HEK293 (cell line): Measurements from ENCODE around the gene CFAP99.

Experiments used
- CTCF ChIA-PET: fragments of 350-600 bp; formaldehyde crosslinking; extraction: SDS; loops from one replicate; lab custom pipeline; 2021; ENCODE audit warnings: antibody characterized with exemption; lab: Yijun Ruan, JAX
- POLR2A ChIA-PET: fragments of 300-600 bp; formaldehyde crosslinking; extraction: SDS; loops from one replicate; lab custom pipeline; 2020; ENCODE audit warnings: antibody characterized with exemption, inconsistent platforms; lab: Yijun Ruan, JAX
- H3K27ac ChIP-seq: fragments of 200-500 bp; sonication (Bioruptor generic); 2 replicates; pipeline ENCODE4 v1.5.1; 2014; ENCODE audit warnings: low read depth, low read length, control low read depth, inconsistent platforms; ENCODE audit errors: extremely low read depth
- H3K36me3 ChIP-seq, 2 experiments: fragments of 200-500 bp in 1 of 2; sonication (Bioruptor generic) in 1 of 2; 1 replicate in 1 of 2; 2 replicates in 1 of 2; pipeline ENCODE4 v1.5.1; 2014 to 2017; ENCODE audit warnings: inconsistent platforms in 2 of 2, low read length in 2 of 2; ENCODE audit not compliant: control insufficient read depth in 2 of 2, insufficient read depth in 1 of 2
- H3K4me1 ChIP-seq: fragments of 200-500 bp; sonication (Bioruptor generic); 2 replicates; pipeline ENCODE4 v1.5.1; 2014; ENCODE audit warnings: mild to moderate bottlenecking, low read length, inconsistent platforms; ENCODE audit not compliant: control insufficient read depth, insufficient read depth
- H3K4me3 ChIP-seq: 2 replicates; pipeline ENCODE4 v1.5.1; 2011; ENCODE audit warnings: low read depth, mild to moderate bottlenecking, control low read depth, low read length, moderate library complexity
- H3K9me3 ChIP-seq: fragments of 200-500 bp; sonication (Bioruptor generic); 2 replicates; pipeline ENCODE4 v1.5.1; 2014; ENCODE audit warnings: low read depth, low read length, inconsistent platforms; ENCODE audit not compliant: control insufficient read depth, insufficient read depth
- GLI4 ChIP-seq: fragments of 450-650 bp; formaldehyde crosslinking; IDR thresholded peaks from 2 replicates; pipeline ENCODE4 v1.5.1; 2016; ENCODE audit warnings: missing biosample characterization, missing genetic modification characterization
- KLF9 ChIP-seq: fragments of 450-650 bp; formaldehyde crosslinking; IDR thresholded peaks from 2 replicates; pipeline ENCODE4 v1.5.1; 2016; ENCODE audit warnings: missing biosample characterization, missing genetic modification characterization, low read depth
- OSR2 ChIP-seq: fragments of 450-650 bp; formaldehyde crosslinking; IDR thresholded peaks from 2 replicates; pipeline ENCODE4 v1.5.1; 2016; ENCODE audit warnings: missing biosample characterization, missing genetic modification characterization
- SALL2 ChIP-seq: fragments of 450-650 bp; formaldehyde crosslinking; IDR thresholded peaks from 2 replicates; pipeline ENCODE4 v1.5.0; 2017; ENCODE audit warnings: missing biosample characterization, mild to moderate bottlenecking, missing genetic modification characterization, borderline replicate concordance
- SP7 ChIP-seq: fragments of 450-650 bp; formaldehyde crosslinking; IDR thresholded peaks from 2 replicates; pipeline ENCODE4 v1.5.1; 2016; ENCODE audit warnings: missing biosample characterization, missing genetic modification characterization
- WT1 ChIP-seq: fragments of 450-650 bp; formaldehyde crosslinking; IDR thresholded peaks from 2 replicates; pipeline ENCODE4 v1.5.1; 2016; ENCODE audit warnings: missing biosample characterization, missing genetic modification characterization
- ZBTB7A ChIP-seq: fragments of 450-650 bp; formaldehyde crosslinking; IDR thresholded peaks from 2 replicates; pipeline ENCODE4 v1.5.1; 2016; ENCODE audit warnings: low read depth, missing biosample characterization, missing genetic modification characterization
- ZFHX2 ChIP-seq: fragments of 450-650 bp; formaldehyde crosslinking; conservative IDR thresholded peaks from 2 replicates; pipeline ENCODE4 v1.5.1; 2016; ENCODE audit warnings: missing biosample characterization, missing genetic modification characterization
- ZFP3 ChIP-seq: fragments of 450-650 bp; formaldehyde crosslinking; IDR thresholded peaks from 2 replicates; pipeline ENCODE4 v1.5.1; 2016; ENCODE audit warnings: low read depth, missing biosample characterization, missing genetic modification characterization
- ZNF146 ChIP-seq: fragments of 450-650 bp; formaldehyde crosslinking; IDR thresholded peaks from 2 replicates; pipeline ENCODE4 v1.5.1; 2016; ENCODE audit warnings: missing biosample characterization, missing genetic modification characterization
- ZNF335 ChIP-seq: fragments of 450-650 bp; formaldehyde crosslinking; conservative IDR thresholded peaks from 2 replicates; pipeline ENCODE4 v1.5.1; 2016; ENCODE audit warnings: missing biosample characterization, missing genetic modification characterization
- ZNF404 ChIP-seq: fragments of 450-650 bp; formaldehyde crosslinking; IDR thresholded peaks from 2 replicates; pipeline ENCODE4 v1.5.1; 2017; ENCODE audit warnings: missing biosample characterization, missing genetic modification characterization
- ZNF548 ChIP-seq: fragments of 450-650 bp; formaldehyde crosslinking; IDR thresholded peaks from 2 replicates; pipeline ENCODE4 v1.5.1; 2016; ENCODE audit warnings: missing biosample characterization, missing genetic modification characterization
- ZNF558 ChIP-seq: fragments of 450-650 bp; formaldehyde crosslinking; IDR thresholded peaks from 2 replicates; pipeline ENCODE4 v1.5.1; 2016; ENCODE audit warnings: missing biosample characterization, missing genetic modification characterization
- ZNF677 ChIP-seq: fragments of 450-650 bp; IDR thresholded peaks from 2 replicates; pipeline ENCODE4 v1.5.0; 2018; ENCODE audit warnings: missing biosample characterization, mild to moderate bottlenecking, missing genetic modification characterization, moderate library complexity
- TF ChIP-seq, protein P1 (sequence below): fragments of 450-650 bp; formaldehyde crosslinking; IDR thresholded peaks from 2 replicates; pipeline ENCODE4 v1.5.1; 2017; ENCODE audit warnings: missing biosample characterization, missing genetic modification characterization
- TF ChIP-seq, protein P2 (sequence below): fragments of 450-650 bp; formaldehyde crosslinking; IDR thresholded peaks from 2 replicates; pipeline ENCODE4 v1.5.1; 2017; ENCODE audit warnings: missing biosample characterization, missing genetic modification characterization
- TF ChIP-seq, protein P3 (sequence below): fragments of 450-650 bp; formaldehyde crosslinking; conservative IDR thresholded peaks from 2 replicates; pipeline ENCODE4 v1.5.1; 2016; ENCODE audit warnings: low read depth, missing biosample characterization, missing genetic modification characterization
- TF ChIP-seq, protein P4 (sequence below): fragments of 450-650 bp; formaldehyde crosslinking; IDR thresholded peaks from 2 replicates; pipeline ENCODE4 v1.5.1; 2016; ENCODE audit warnings: missing biosample characterization, missing genetic modification characterization
- TF ChIP-seq, protein P5 (sequence below): fragments of 450-650 bp; formaldehyde crosslinking; IDR thresholded peaks from 2 replicates; pipeline ENCODE4 v1.5.1; 2017; ENCODE audit warnings: missing biosample characterization, missing genetic modification characterization
- TF ChIP-seq, protein P6 (sequence below): fragments of 450-650 bp; formaldehyde crosslinking; IDR thresholded peaks from 2 replicates; pipeline ENCODE4 v1.5.1; 2016; ENCODE audit warnings: missing biosample characterization, missing genetic modification characterization

CFAP99 gene

DNA sequence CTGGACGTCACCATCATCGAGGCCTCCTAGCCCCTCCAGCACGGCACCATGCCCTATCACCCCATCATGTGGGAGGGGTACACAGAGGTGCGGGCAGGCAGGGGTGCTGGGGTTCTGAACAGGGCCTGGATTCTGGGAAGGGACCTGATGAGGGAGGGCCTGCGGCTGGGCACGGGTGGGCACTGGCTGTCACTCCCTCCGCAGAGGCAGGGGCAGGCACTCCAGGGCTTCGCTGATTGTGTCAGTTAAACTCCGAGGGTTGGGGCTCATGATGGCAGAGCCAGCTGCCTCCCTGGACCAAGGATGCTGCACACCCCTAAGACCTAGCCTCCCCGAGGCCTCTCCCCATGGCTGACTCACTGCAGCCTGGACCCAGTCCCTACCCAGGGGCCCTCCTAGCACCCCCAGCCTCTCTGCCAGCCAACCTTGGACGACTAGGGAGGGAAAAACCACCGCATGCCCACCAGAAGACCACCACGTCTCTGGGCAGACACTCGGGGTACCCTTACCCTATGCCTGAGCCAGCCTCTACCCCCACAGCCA, 46.2 kb upstream of the CFAP99 start (continued):
- TF ChIP-seq, protein P1, sequence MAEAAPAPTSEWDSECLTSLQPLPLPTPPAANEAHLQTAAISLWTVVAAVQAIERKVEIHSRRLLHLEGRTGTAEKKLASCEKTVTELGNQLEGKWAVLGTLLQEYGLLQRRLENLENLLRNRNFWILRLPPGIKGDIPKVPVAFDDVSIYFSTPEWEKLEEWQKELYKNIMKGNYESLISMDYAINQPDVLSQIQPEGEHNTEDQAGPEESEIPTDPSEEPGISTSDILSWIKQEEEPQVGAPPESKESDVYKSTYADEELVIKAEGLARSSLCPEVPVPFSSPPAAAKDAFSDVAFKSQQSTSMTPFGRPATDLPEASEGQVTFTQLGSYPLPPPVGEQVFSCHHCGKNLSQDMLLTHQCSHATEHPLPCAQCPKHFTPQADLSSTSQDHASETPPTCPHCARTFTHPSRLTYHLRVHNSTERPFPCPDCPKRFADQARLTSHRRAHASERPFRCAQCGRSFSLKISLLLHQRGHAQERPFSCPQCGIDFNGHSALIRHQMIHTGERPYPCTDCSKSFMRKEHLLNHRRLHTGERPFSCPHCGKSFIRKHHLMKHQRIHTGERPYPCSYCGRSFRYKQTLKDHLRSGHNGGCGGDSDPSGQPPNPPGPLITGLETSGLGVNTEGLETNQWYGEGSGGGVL (tag by site-specific recombination) = no peak
- TF ChIP-seq KLF9 = no peak
- TF ChIP-seq, all 188 proteins: peak for 0

DNA sequence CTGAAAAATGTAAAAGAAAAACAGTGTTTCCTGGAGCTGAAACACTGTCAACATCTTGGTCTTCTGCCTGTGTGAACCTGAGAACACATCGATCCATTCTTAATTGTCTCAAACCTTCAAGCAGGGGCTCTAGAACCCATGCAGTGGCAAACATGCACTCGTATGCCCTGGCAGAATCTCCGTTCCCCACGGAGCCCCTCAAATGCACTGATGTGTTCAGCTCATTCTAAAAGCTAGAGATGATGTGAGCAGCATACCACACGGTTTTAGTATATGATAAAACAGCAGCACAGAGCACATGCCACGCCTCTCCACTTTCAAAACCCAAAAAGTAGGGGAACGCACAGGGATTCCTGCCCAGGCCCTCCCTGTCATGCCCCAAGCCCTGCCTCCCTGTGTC, 45.2 kb upstream of the CFAP99 start:
- TF ChIP-seq ZBTB7A (no peak), ZNF404 (tag by site-specific recombination) (no peak), ZFP3 (no peak), ZNF146 (tag by site-specific recombination) (no peak), ZNF558 (tag by site-specific recombination) (no peak), SP7 (no peak), GLI4 (tag by site-specific recombination) (no peak), WT1 (no peak), SALL2 (tag by site-specific recombination) (no peak)
- TF ChIP-seq, protein P2, sequence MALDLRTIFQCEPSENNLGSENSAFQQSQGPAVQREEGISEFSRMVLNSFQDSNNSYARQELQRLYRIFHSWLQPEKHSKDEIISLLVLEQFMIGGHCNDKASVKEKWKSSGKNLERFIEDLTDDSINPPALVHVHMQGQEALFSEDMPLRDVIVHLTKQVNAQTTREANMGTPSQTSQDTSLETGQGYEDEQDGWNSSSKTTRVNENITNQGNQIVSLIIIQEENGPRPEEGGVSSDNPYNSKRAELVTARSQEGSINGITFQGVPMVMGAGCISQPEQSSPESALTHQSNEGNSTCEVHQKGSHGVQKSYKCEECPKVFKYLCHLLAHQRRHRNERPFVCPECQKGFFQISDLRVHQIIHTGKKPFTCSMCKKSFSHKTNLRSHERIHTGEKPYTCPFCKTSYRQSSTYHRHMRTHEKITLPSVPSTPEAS (tag by site-specific recombination) = no peak
- TF ChIP-seq, protein P3, sequence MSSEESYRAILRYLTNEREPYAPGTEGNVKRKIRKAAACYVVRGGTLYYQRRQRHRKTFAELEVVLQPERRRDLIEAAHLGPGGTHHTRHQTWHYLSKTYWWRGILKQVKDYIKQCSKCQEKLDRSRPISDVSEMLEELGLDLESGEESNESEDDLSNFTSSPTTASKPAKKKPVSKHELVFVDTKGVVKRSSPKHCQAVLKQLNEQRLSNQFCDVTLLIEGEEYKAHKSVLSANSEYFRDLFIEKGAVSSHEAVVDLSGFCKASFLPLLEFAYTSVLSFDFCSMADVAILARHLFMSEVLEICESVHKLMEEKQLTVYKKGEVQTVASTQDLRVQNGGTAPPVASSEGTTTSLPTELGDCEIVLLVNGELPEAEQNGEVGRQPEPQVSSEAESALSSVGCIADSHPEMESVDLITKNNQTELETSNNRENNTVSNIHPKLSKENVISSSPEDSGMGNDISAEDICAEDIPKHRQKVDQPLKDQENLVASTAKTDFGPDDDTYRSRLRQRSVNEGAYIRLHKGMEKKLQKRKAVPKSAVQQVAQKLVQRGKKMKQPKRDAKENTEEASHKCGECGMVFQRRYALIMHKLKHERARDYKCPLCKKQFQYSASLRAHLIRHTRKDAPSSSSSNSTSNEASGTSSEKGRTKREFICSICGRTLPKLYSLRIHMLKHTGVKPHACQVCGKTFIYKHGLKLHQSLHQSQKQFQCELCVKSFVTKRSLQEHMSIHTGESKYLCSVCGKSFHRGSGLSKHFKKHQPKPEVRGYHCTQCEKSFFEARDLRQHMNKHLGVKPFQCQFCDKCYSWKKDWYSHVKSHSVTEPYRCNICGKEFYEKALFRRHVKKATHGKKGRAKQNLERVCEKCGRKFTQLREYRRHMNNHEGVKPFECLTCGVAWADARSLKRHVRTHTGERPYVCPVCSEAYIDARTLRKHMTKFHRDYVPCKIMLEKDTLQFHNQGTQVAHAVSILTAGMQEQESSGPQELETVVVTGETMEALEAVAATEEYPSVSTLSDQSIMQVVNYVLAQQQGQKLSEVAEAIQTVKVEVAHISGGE (tag by site-specific recombination) = no peak
- POLR2A ChIA-PET = no interaction called here
- Histone ChIP-seq H3K9me3 (no peaks in the 10 kb centered on the region), H3K27ac (no peak overlapping the region), H3K4me3 (no peak overlapping the region), H3K36me3 (no peaks in the 10 kb centered on the region), H3K4me1 (no peaks in the 10 kb centered on the region)
- CTCF ChIA-PET = interaction anchor here (0.8 kb wide), 1 partner anchor 8 kb away, joined by 3 read pairs; no protein-coding TSS in a partner anchor

DNA sequence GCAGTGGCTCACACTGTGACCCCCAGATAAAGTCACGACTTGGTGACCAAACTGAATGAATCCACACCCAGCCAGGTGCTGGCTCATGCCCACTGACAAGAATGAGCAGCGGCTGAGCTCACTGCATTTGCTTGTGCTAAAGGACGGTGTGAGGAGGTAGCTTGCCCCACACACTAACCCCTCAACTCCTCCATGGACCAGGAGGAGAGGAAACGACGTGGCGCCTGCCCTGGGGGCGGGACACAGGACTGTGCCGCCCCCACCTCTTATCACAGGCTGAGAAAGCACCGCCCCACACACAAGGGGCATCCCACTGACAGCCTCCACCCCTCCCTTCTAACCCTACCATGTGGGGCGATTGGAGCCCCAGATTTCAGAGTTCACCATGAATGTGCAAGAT, 43.3 kb upstream of the CFAP99 start:
- TF ChIP-seq ZNF677 (no peak), ZFHX2 (tag by site-specific recombination) (0 out of 2 replicates have a peak, but pooled peaks have one; percentile 16), ZNF548 (no peak), ZNF335 (tag by site-specific recombination) (no peak), OSR2 (tag by site-specific recombination) (no peak)
- TF ChIP-seq, protein P4, sequence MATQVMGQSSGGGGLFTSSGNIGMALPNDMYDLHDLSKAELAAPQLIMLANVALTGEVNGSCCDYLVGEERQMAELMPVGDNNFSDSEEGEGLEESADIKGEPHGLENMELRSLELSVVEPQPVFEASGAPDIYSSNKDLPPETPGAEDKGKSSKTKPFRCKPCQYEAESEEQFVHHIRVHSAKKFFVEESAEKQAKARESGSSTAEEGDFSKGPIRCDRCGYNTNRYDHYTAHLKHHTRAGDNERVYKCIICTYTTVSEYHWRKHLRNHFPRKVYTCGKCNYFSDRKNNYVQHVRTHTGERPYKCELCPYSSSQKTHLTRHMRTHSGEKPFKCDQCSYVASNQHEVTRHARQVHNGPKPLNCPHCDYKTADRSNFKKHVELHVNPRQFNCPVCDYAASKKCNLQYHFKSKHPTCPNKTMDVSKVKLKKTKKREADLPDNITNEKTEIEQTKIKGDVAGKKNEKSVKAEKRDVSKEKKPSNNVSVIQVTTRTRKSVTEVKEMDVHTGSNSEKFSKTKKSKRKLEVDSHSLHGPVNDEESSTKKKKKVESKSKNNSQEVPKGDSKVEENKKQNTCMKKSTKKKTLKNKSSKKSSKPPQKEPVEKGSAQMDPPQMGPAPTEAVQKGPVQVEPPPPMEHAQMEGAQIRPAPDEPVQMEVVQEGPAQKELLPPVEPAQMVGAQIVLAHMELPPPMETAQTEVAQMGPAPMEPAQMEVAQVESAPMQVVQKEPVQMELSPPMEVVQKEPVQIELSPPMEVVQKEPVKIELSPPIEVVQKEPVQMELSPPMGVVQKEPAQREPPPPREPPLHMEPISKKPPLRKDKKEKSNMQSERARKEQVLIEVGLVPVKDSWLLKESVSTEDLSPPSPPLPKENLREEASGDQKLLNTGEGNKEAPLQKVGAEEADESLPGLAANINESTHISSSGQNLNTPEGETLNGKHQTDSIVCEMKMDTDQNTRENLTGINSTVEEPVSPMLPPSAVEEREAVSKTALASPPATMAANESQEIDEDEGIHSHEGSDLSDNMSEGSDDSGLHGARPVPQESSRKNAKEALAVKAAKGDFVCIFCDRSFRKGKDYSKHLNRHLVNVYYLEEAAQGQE (tag by site-specific recombination) = no peak
- TF ChIP-seq, protein P5, sequence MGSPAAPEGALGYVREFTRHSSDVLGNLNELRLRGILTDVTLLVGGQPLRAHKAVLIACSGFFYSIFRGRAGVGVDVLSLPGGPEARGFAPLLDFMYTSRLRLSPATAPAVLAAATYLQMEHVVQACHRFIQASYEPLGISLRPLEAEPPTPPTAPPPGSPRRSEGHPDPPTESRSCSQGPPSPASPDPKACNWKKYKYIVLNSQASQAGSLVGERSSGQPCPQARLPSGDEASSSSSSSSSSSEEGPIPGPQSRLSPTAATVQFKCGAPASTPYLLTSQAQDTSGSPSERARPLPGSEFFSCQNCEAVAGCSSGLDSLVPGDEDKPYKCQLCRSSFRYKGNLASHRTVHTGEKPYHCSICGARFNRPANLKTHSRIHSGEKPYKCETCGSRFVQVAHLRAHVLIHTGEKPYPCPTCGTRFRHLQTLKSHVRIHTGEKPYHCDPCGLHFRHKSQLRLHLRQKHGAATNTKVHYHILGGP (tag by site-specific recombination) = no peak
- TF ChIP-seq, protein P6, sequence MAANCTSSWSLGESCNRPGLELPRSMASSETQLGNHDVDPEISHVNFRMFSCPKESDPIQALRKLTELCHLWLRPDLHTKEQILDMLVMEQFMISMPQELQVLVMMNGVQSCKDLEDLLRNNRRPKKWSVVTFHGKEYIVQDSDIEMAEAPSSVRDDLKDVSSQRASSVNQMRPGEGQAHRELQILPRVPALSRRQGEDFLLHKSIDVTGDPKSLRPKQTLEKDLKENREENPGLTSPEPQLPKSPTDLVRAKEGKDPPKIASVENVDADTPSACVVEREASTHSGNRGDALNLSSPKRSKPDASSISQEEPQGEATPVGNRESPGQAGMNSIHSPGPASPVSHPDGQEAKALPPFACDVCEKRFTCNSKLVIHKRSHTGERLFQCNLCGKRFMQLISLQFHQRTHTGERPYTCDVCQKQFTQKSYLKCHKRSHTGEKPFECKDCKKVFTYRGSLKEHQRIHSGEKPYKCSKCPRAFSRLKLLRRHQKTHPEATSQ = no peak
- ChIA-PET POLR2A (no interaction called here), CTCF (no interaction called here)
- H3K9me3 ChIP-seq = no peaks in the 10 kb centered on the region
- H3K4me1 ChIP-seq = no peaks in the 10 kb centered on the region
- no peak overlapping the region for H3K27ac ChIP-seq
- no peaks in the 10 kb centered on the region for H3K36me3 ChIP-seq
- no peak overlapping the region for H3K4me3 ChIP-seq
